GM21515 (cell line): ENCODE results near the gene SKIC2.
A peak's percentile ranks its signal among the peaks of the same experiment; 100 is the strongest.
"Not testable (repeated sequence)": the region's sequence is repeated elsewhere in the genome, so short reads cannot be mapped to it uniquely, and the experiment has no call there.

Source experiments
- ATAC-seq: cut with Tn5 transposase; IDR thresholded peaks from one replicate; pipeline ENCODE4 v1.9.1; 2021; ENCODE audit not compliant: unreplicated experiment

SKIC2 gene

GRCh38 chr6:31958741-31959739 is at the start of gene SKIC2, which contains the start of gene NELFE:
Gene SKIC2, plus strand, starts transcription at chr6:31959175. Its CDS starts 18 bp downstream, at chr6:31959193.
Gene NELFE, minus strand, starts transcription at chr6:31958971. Its CDS starts 525 bp downstream, at chr6:31958446.
- ATAC-seq: peak; percentile 88

GRCh38 chr6:31909298-31909697 is 49.7 kb upstream of the SKIC2 start:
- ATAC-seq: not testable (repeated sequence)

DNA sequence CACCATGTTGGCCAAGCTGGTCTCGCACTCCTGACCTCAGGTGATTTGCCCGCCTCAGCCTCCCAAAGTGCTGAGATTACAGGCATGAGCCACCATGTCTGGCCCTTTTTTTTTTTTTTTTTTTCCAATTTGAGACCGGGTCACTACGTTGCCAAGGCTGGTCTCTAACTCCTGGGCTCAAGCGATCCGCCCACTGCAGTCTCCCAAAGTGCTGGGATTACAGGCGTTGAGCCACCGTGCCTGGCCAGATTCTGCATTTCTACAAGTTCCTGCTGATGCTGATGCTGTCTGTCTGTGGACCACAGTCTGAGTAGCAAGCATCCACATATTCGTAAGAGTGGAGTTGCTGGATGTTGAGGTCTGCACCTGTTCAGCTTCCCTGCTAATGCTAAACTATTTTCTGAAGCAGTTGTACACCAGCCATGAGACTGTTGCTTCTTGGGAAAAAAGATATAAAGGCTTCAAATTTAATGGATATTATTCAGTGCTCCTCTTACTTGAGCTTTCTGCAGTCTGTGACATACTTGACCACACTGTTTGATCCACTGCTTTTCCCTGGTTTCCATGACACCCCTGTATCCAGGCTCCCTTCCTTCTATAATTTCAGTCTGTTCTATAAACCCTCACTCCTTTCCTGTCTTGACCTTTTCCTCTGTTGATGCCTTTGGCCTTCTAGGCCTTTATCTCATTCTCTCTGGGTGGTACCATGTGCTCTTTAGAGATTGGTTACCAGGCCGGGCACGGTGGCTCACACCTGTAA is 47.0 kb upstream of the SKIC2 start:
- no peak for ATAC-seq

GRCh38 chr6:31915351-31915750 is 43.6 kb upstream of the SKIC2 start:
- no peak for ATAC-seq

- no peak for ATAC-seq
These were observed 43.2 kb upstream of the SKIC2 start for GRCh38 chr6:31915756-31916155.

DNA sequence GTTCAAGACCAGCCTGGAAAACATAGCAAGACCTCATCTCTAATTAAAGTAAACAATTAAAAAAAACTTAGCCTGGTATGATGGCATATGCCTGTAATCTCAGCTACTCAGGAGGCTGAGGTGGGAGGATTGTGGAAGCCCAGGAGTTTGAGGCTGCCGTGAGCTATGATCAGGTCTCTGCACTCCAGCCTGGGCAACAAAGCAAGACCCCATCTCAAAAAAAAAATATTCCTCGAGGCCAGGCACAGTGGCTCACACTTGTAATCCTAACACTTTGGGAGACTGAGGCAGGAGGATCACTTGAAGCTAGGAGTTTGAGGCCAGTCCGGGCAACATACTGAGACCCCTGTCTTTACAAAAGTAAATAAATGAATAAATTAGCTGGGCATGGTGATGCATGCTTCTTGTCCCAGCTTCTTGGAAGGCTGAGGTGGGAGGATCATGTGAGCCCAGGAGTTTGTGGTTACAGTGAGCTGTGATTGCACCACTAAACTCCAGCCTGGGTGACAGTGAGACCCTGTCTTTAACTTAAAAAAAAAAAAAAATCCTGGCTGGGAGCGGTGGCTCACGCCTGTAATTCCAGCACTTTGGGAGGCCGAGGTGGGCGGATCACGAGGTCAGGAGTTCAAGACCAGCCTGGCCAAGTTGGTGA is 40.8 kb upstream of the SKIC2 start:
- no peak for ATAC-seq

- ATAC-seq: no peak
These were observed 39.2 kb upstream of the SKIC2 start for GRCh38 chr6:31919624-31920303.

DNA sequence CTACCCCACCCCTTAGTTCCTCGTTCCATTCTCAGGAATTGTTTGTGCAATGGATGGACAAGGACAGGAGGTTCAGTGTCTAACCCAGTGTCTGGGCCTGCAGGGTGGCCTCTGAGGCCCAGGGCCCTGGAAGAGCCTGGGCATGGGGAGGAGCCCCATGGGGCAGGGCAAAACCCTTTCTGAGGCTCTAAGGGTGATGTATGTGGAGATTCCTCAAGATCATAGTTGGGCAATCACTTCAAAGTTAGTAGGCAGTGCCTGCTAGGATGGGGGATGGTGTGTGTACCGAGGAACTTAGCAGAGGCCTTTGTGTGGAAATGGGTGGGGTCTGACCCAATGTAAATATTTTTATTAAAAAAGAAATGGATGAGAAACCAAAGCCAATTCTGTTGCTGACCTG is 38.2 kb upstream of the SKIC2 start:
- ATAC-seq: no peak

DNA sequence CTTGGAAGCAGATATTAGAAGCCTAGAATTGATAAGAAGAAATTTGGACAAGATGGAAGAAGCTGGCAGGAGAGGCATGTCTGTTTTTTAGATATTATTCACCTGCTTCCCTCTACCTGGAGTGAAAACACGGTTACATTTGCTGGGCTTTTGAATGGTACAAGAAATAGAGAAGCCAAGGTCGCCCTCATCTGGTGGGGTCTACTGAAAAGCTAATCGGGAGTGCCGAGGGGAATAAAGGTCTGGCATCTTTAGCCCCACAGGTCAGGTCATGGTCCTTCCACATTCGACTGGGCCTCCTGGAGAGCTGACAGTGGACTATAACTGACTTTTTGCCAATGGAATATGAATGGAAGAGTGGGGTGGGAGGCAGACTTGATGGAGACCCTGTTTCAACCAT is 36.0 kb upstream of the SKIC2 start:
- ATAC-seq: no peak

DNA sequence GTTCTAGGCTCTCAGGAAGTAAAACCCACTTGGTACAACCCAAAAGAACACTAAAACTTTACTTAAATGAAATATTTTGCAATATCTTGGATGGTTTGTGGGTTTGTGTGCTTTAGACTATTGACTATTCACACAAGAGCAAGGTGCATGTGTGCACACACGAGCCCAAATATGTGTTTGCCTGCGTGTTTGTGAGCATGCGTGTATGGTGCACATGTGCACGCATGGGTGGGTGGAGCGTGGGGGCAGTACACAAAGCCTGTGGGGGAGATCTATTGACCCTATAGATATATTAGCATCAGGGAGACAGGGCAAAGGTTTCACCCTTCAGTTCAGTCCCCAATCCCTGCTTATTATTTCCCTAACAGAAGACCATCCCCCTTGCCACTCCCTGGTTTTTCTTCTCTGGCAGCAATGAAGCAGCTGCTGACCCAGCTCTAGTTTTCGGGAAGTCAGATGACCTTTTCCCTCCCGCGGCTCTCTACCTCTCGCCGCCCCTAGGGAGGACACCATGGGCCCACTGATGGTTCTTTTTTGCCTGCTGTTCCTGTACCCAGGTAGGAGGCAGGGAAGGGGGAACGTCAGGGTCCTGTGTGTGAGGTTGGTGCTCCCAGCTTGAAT is 31.6 kb upstream of the SKIC2 start, which contains the start of gene C2:
C2 (plus strand) TSS at position 476 of the 621 bp plus-strand sequence; CDS start at position 512, 36 bp downstream.
- ATAC-seq: no peak

- no peak for ATAC-seq
These were observed 30.9 kb upstream of the SKIC2 start for GRCh38 chr6:31927863-31928671.

GRCh38 chr6:31928672-31928939 is 30.4 kb upstream of the SKIC2 start:
- no peak for ATAC-seq

DNA sequence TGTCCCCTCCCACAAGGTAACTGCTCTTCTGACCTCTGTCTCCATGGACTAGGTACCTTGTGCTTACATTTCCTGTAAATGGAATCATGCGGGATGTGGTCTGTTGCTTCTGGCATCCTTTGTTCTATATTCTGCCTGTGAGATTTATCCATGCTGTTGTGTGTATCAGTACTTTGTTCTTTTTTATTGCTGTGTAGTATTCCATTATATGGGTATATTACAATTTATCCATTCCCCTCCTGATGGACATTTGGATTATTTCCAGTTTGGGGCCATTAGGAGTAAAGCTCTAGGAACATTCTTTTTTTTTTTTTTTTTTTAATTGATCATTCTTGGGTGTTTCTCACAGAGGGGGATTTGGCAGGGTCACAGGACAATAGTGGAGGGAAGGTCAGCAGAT is 28.0 kb upstream of the SKIC2 start:
- no peak for ATAC-seq

GRCh38 chr6:31932137-31932536 is 26.8 kb upstream of the SKIC2 start:
- not testable (repeated sequence) for ATAC-seq

DNA sequence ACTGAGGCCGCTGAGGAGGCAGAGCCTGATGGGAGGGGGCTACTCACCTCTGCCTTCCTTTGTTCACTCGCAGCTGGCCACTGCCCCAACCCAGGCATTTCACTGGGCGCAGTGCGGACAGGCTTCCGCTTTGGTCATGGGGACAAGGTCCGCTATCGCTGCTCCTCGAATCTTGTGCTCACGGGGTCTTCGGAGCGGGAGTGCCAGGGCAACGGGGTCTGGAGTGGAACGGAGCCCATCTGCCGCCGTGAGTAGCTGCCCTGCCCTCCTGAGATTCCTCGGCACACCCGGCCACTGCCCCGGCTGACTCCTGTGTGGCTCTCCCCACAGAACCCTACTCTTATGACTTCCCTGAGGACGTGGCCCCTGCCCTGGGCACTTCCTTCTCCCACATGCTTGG is 25.4 kb upstream of the SKIC2 start:
- ATAC-seq: no peak

DNA sequence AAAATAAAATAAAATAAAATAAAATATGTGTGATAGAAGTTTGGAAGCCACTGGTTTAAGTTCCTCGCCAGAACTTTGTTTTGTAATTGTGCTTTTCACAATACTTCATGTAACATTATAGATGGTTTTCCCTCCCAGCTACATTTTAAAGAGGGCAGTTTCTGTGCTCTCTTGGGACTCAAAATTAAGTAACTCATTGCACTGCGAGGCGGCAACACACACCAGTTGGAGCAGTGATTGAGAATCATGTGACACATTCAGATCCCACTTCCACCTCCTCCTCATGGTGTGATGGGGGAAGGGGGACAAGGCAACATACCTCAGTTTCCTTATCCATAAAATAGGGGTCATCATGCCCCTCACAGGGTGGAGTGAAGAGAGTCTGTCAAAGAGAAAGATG is 24.0 kb upstream of the SKIC2 start:
- ATAC-seq: no peak

DNA sequence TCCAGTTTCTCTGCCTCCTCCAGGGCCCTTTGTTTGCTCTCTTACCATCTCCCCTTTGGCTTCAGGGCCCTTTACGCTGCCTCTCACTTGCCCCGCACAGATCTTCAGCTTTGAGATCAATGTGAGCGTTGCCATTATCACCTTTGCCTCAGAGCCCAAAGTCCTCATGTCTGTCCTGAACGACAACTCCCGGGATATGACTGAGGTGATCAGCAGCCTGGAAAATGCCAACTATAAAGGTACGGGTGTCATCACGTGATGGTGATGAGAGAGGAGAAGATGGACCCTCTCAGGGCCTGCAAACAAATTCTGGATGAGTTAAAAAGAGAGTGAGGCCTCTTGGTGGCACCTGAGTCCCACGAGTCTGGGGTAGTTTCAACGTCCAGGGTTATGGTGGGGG is 23.2 kb upstream of the SKIC2 start:
- no peak for ATAC-seq

GRCh38 chr6:31940256-31940664 is 18.7 kb upstream of the SKIC2 start:
- ATAC-seq: no peak

DNA sequence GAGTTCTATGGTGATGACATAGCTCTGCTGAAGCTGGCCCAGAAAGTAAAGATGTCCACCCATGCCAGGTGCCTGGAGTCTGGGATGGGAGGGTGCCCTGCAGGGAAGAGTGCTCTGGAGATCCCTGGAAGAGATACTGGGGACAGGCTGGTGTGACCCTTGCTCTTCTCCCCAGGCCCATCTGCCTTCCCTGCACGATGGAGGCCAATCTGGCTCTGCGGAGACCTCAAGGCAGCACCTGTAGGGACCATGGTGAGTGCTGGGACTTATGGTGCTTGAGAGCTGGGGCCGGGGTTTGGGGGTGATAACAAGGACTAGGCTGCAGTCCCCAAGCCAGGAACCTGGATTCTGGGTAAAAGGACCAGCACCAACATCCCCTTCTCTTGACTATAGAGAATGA is 15.2 kb upstream of the SKIC2 start:
- no peak for ATAC-seq

DNA sequence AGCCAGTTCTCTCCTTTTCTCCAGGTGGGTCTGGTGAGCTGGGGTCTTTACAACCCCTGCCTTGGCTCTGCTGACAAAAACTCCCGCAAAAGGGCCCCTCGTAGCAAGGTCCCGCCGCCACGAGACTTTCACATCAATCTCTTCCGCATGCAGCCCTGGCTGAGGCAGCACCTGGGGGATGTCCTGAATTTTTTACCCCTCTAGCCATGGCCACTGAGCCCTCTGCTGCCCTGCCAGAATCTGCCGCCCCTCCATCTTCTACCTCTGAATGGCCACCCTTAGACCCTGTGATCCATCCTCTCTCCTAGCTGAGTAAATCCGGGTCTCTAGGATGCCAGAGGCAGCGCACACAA is 13.8 kb upstream of the SKIC2 start:
- no peak for ATAC-seq
